Measurements from ENCODE around the gene SPECC1L.
"Not testable (repeated sequence)": the region's sequence is repeated elsewhere in the genome, so short reads cannot be mapped to it uniquely, and the experiment has no call there.

Gene SPECC1L, protein sequence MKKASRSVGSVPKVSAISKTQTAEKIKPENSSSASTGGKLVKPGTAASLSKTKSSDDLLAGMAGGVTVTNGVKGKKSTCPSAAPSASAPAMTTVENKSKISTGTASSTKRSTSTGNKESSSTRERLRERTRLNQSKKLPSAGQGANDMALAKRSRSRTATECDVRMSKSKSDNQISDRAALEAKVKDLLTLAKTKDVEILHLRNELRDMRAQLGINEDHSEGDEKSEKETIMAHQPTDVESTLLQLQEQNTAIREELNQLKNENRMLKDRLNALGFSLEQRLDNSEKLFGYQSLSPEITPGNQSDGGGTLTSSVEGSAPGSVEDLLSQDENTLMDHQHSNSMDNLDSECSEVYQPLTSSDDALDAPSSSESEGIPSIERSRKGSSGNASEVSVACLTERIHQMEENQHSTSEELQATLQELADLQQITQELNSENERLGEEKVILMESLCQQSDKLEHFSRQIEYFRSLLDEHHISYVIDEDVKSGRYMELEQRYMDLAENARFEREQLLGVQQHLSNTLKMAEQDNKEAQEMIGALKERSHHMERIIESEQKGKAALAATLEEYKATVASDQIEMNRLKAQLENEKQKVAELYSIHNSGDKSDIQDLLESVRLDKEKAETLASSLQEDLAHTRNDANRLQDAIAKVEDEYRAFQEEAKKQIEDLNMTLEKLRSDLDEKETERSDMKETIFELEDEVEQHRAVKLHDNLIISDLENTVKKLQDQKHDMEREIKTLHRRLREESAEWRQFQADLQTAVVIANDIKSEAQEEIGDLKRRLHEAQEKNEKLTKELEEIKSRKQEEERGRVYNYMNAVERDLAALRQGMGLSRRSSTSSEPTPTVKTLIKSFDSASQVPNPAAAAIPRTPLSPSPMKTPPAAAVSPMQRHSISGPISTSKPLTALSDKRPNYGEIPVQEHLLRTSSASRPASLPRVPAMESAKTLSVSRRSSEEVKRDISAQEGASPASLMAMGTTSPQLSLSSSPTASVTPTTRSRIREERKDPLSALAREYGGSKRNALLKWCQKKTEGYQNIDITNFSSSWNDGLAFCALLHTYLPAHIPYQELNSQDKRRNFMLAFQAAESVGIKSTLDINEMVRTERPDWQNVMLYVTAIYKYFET

DNA sequence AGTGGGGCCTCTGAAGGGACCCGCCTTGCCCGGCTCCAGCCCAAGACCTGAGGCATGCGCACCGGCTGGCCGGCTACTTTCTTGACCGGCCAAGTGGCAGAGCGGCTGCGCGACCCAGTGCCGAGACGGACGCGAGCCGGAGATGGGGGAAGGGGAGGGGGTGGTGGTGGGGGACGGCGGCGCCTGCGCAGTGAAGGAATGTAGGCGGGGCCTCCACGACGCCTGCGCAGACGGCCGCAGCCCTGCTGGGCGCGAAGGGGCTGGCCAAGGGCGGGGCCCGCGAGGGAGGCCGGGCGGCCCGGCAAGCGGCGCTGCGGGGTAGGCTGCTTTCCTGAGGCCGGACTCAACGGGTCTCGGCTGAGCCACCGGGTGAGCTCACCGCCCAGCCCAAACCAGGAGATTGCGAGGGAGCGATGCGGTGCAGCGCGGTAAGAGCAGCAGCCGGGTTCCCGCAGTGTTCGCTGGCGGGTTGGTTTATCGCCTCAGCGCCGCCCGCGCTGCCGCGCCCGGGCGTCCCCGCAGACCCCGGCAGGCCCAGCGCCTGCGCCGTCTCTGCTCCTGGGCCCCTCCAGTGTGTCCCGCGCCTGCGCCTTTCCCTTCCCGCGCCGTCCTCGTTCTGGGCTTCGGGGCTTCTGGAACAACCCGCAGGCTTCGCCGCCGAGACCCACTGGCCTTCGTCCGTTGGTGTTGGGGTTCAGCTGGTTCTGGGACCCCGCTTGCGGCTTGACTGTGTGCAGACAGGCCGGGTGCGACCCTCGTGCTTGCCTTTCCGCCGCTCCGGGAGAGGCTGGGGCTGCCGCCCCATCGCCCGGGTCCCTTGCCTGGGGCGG, at the start of gene SPECC1L:
SPECC1L (plus strand) TSS at position 276 of the 830 bp plus-strand sequence. CDS start 31,401 bp downstream, outside the sequence.
- DNase-seq = peak; percentile 79 to 90 (median 82)

DNA sequence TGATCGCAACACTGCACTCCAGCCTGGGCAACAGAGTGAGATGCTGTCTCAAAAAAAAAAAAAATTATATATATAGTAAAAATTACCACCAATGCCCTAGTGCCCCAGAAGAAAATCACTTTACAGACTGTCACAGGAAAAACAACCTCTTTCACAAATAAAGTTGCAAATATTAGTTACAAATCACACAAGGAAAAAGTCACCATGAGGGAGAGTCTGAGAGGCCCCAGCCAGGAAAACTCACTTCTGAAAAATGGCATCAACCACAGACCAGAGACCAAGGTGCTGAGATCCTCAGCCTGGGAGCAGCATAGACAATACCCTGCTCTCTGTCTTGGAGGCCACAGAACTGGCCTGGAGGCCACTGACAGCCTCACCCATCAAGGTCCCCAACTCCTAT, 46.2 kb upstream of the SPECC1L start:
- no peak for DNase-seq

DNA sequence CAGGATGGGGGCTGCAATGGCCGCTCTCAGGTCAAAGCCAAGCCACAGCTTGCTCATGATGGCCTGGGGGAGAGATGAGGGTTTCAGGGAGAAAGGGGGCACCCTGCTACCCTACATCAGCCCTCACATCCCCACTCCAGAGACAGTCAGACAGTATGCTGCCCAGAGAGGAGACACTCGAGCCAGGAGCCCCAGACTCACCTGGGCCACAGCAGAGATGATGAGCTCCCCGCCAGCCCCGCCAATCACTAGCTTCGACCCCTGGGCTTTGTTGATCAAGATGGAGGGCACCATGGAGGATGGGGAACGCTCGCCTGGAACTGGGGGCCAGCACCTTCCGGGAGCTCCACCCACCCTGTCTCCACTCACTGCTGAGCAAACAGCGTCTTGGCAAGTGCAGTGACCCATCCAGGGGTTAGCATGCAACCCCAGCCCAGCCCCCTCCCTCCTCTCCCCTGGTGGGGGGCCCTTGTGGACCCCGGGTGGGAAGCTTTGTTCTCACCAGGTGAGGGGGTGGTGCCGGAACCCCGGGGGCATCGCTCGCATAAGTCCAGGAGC, 45.5 kb upstream of the SPECC1L start:
- no peak for DNase-seq

DNA sequence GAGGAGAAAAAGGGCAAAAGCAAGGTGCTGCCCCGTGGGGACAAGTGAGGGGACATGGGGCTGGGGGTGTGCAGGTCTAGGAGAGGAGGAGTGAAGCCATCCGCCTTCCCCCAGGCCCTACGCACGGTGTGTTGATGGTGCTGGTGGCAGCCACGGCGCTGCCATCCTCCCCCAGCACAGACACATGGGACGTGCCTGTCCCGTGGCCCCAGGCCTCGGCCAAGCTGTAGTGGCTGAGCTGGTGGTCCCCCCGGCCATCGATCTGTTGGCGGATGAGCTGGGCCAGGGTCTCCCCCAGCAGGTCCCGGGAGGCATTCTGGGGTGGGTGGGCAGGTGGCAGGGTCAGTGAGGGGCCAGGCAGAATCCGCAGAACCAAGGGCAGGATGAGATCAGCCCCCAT, 44.7 kb upstream of the SPECC1L start:
- DNase-seq = no peak

DNA sequence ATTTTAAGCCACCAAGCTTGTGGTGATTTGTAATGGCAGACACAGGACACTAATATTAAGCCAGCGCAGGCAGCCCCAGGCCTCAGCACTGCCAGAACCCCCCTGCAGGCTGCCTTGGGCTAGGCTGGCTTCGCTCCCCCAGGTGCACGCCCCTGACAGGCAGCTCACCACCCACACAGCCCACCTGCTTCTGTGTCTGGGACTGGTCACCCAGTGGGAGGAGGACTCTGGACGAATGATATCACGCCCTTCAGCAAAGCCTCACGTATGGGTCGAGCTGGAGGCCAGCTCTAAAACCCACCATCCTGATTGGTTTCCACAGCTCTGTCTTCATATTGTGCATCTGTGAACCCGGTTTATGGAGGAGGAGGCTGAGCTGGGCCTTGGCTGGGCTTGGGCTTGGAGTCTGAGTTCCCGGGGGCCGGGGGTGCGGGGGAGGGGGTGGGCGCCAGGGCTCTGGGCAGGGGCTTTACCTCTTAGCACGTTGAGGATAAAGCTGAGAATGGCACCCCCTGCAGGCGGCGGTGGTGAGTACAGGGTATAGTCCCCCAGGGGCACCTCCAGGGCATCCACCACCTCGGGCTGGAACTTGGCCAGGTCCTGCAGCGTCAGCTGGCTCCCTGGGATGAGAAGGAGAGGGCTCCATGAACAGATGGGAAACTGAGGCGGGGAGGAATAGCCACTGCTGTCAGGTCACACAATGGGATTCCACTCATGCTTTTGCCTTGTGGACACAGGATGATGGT, 39.5 kb upstream of the SPECC1L start:
- DNase-seq = peak; percentile 22 to 60 (median 42)

DNA sequence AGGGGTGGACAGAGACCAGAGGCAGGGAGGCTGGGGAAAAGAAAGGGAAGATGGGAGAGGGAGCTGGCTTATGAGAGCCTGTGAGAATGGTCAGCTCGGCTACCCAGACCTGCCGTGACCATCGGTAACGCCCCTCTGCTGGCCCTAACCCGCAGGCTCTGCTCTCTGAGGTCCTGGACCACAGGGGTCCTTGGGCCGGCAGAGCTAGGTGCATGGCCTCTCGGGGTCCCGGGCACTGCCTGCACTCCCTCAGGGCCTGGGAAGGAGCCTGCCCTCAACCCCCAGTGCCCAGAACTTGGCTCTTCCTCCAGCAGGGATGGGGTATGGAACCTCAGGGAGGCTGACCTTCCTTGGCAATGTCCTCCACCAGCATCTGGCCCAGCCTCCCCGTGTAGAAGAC, 38.9 kb upstream of the SPECC1L start:
- DNase-seq = no peak

DNA sequence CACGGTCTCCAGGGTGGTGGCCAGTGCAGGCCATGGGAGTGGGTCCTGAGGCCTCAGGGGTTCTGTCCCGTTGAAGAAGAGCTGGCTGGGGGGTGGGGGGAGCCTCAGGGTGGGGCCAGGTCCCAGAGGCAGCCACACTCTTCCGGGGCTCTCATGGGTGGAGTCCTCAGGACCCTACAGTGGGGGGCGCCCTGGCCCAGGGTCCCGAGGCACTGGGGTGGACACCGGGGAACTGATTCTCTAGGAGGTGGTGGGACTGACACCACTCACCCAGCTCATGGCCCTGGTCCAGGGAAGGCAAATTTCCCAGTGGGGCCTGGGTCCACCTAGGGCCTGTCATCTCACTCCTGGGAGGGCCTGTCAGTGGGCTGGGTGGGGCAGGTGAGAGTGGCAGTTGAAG, 38.5 kb upstream of the SPECC1L start:
- DNase-seq = no peak

DNA sequence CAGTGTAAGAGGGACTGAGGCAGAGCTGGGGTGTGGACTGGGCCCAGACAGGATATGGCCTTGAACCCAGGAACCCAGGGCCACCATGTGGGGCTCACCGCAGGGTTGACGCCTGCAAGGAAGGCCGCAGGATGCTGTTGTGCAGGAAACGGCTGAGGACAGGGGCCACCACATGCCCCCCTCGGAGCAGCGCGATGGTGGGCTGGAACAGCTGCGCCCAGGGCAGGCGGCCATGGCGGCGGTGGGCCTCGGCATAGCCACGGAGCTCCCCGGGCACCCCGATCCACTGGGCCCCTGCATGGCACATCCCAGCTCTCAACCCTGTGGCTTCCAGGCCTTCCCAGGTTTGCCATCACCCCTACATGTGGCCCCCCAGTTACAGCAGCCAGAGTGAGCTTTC, 37.9 kb upstream of the SPECC1L start:
- no peak for DNase-seq

DNA sequence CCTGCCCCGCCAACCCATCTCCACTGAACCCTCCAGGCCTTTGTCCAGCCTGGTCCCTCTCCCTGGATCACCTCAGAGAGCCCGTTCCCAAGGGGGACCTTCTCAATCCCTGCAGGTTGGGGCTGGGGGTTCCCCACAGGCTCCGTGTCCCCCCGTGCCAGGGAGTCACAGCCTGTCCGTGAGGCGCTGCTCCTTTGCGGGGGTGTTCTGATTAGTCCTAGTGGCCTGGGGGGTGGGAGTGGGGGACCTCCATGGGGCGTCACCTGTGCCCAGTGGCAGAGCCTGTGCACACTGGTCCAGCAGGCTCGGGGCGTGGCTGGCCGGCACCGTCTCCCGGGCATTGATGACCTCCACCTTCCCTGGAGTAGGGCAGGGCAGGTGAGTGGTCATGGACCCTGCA, 37.4 kb upstream of the SPECC1L start:
- no peak for DNase-seq

DNA sequence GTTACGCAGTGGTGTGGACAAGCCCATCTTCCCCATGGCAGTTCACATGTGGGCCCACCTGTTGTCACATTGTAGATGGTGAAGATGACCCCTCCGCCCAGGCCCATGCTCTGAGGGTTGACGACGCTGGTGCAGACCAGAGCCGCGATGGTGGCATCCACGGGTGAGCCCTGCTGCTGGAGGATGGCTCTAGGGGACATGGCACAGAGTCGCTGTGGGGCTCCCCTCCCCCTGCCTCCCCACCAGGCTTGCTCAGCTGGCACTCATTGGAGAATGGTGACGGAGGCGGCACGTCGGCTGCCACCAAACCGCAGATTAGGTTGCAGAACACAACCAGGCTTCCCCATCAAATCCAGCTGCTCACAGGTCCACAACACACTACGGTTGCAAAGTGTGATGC, 36.8 kb upstream of the SPECC1L start:
- DNase-seq = no peak

DNA sequence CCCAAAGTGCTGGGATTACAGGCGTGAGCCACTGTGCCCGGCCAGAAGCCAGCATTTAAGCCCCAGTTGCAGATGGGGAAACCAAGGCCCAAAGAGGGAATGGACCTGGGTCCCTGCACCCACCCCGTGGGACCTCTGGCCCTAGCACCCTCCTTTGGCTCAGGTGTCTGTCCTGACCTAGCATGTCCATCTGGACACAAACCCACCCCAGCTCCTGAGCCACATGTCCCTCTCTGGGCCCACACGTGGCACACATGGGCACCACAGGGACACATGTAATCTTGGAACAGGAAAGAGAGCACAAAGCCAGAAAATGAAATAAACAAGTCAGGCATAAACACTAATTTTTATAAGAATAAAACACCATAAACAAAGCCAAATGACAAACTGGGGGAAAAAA, 35.3 kb upstream of the SPECC1L start:
- no peak for DNase-seq

DNA sequence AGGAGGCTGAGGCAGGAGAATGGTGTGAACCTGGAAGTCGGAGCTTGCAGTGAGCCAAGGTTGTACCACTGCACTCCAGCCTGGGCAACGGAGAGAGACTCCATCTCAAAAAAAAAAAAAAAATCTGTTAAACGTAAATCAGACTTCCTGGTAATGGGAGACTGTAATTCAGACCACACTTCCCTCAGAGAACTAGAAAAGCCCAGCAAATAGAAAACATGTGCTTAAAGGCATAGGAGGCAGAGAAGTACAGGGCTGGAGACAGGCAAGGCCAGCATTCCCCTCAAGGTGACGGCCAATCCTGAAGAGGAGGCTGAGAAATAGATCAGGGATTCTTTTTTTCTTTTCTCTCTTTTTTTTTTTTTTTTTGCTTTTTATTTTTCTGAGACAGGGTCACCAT, 34.0 kb upstream of the SPECC1L start:
- DNase-seq = no peak

DNA sequence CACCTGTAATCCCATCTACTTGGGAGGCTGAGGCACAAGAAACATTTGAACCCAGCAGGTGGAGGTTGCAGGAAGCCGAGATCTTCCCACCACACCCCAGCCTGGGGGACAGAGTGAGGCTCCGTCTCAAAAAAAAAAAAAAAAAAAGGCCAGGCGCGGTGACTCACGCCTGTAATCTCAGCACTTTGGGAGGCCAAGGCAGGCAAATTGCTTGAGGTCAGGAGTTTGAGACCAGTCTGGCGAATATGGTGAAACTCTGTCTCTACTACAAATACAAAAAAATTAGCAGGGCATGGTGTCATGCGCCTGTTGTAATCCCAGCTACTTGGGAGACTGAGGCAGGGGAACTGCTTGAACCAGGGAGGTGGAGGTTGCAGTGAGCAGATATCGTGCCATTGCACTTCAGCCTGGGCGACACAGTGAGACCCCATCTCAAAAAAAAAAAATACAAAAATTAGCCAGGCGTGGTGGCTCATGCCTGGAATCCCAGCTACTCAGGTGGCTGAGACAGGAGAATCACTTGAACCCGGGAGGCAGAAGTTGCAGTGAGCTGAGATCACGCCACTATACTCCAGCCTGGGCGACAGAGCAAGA, 32.4 kb upstream of the SPECC1L start:
- DNase-seq = not testable (repeated sequence)

DNA sequence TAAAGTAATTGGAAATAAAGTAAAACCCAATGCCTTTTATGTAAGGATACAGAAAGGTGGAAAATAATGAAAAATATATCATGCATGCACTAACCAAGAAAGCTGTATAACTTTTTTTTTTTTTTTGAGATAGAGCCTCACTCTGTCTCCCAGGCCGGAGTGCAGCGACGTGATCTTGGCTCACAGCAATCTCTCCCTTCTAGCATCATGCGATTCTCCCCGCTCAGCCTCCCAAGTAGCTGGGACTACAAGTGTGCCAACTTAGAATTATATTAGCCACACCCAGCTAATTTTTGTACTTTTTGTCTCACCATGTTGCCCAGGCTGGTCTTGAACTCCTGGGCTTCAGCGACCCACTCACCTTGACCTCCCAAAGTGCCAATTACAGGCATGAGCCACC, 30.2 kb upstream of the SPECC1L start:
- DNase-seq = no peak

DNA sequence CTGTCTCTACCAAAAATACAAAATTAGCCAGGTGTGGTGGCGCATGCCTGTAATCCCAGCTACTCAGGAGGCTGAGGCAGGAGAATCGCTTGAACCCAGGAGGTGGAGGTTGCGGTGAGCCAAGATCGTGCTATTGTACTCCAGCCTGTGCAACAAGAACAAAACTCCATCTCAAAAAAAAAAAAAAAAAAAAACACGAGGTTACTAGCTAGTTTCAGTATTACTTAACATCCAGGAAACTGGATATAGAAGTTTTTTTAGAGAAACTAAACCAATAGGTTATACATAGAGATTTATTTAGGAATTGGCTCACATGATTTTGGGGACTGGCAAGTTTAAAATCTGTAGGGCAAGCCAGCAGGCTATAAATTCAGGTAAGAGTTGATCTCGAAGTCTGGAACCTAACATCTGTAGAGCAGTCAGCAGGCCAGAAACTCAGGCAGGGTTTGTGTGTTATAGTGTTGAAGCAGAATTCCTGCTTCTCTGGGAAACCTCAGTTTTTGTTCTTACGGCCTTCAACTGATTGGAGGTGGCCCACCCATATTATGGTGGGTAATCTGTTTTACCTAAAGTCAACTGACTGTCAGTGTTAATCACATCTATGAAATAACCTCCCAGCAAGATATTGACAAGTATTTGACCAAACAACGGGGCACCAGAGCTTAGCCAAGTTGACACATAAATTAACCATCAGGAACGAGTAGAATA, 29.5 kb upstream of the SPECC1L start:
- not testable (repeated sequence) for DNase-seq

DNA sequence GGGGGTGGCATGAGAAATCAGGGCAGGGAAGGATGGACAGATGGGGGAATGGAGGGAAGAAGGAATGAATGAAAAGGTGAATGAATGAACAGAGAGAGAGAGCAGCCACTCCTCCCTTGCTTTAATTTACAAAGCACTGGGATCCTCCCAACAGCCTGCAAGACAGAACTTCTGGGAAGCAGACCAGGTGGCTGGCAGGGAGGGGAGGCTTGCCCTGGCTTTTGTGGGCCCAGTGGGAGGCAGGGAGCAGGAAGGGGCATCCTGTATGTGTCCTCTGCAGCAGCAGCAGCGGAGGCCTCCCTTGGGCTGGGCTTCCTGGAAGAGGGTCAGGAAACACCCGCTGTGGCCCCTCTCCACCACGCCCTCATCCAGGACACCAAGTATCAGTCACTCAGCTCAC, 27.2 kb upstream of the SPECC1L start:
- not testable (repeated sequence) for DNase-seq

DNA sequence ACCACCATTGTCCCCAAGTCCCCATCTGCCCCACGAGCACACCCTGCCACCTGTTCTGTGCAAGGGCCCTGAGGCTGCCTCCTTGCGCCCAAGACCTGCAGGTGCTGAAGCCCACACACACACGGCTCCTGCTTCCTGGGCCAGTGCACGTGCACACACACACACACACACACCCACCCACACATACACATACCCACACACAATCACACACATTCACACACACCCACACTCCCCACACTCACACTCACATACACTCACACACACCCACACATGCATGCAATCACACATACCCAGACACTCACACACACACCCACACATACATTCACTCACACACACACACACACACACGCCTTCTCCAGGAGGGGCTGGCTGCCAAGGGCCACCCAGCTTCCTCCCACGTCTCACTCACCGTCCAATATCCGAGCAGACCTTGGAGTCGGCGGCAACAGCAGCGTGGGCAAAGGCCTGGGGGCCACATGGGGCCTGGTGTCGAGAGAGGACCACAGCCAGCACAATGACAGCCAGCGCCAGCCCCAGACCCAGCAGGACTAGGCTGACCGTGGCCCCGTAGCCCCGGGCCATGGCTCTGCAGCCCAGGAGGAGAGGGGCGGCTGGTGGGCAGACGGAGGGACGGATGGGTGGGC, 26.4 kb upstream of the SPECC1L start:
- no peak for DNase-seq

DNA sequence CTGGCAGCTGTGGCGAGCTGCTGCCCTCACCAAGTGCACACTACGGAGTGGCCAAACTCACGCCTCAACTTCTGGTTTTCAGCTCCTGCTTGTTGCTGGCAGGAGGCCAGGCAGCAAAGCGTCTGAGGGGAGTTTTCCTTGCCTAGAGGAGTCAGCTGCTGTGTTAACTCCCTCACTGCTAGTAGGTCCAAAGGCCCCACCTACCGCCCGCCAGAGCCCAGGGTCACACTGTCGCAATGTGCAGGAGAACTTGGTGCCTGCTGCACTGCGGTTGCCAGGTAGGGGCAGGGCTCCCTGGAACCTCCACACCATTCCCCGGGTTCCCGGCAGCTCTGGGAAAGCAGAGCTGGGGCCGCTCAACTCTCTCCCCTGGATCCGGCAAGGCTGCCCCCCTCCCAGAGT, 25.6 kb upstream of the SPECC1L start, which contains the start of gene GGT5:
GGT5 (minus strand) TSS at position 53 of the 402 bp plus-strand sequence. CDS start 357 bp downstream, outside the sequence.
- not testable (repeated sequence) for DNase-seq

Measured in activated naive CD4-positive, alpha-beta T cell (primary cell).